Mammary epithelial cell (primary cell): ENCODE data around the gene EHD4.

Experiments used
- EZH2 ChIP-seq: IDR thresholded peaks from 2 replicates; pipeline ENCODE4 v1.6.1; 2012; ENCODE audit warnings: low read length, inconsistent platforms, borderline replicate concordance
- TF ChIP-seq, protein P1 (sequence below), 2 donors: IDR thresholded peaks in 1 of 2; conservative IDR thresholded peaks in 1 of 2; 2 replicates each; pipeline ENCODE4 v1.5.1; 2011 to 2012; ENCODE audit warnings: inconsistent platforms in 2 of 2, low read length in 2 of 2, mild to moderate bottlenecking in 2 of 2, control low read depth in 1 of 2, low read depth in 1 of 2; ENCODE audit not compliant: insufficient read depth in 1 of 2; ENCODE audit errors: extremely low read depth in 1 of 2

DNA sequence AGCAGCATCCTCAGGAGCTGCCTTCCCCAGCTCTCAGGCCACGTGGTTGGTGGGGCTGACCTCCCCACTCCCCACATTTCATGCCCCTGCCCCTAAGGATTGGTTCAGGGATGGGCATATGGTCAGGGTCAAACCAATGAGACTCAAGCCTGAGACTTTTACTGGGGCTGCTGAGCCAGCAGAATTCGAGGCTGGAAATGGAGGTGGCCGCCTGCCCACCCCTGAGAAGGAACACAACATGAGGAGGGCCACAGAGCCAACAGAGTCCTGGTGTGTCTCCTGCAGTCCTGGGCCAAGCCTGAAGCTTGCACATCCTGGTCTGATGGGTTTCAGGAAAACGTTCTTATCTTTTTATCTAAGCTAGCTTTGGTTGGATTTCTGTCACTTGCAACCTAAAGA, 5.9 kb downstream of the EHD4 start:
- TF ChIP-seq, protein P1, sequence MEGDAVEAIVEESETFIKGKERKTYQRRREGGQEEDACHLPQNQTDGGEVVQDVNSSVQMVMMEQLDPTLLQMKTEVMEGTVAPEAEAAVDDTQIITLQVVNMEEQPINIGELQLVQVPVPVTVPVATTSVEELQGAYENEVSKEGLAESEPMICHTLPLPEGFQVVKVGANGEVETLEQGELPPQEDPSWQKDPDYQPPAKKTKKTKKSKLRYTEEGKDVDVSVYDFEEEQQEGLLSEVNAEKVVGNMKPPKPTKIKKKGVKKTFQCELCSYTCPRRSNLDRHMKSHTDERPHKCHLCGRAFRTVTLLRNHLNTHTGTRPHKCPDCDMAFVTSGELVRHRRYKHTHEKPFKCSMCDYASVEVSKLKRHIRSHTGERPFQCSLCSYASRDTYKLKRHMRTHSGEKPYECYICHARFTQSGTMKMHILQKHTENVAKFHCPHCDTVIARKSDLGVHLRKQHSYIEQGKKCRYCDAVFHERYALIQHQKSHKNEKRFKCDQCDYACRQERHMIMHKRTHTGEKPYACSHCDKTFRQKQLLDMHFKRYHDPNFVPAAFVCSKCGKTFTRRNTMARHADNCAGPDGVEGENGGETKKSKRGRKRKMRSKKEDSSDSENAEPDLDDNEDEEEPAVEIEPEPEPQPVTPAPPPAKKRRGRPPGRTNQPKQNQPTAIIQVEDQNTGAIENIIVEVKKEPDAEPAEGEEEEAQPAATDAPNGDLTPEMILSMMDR (conservative IDR thresholded peaks at IDR 0.05 in 1 of 2, IDR thresholded peaks at IDR 0.05 in 1 of 2; ENCODE audit: extremely low read depth in 1 of 2, insufficient read depth in 1 of 2, low read depth in 1 of 2, low read length in 2 of 2): no peak
- no peak for TF ChIP-seq EZH2
